ENCODE data around the gene ADAM11.

Gene ADAM11

GRCh38 chr17:44795928-44796327 is 37.1 kb downstream of the ADAM11 start:
- H3K4me3 ChIP-seq (ENCODE audit: low read depth, low read length): no peak overlapping the region
- in situ Hi-C loops (cut with HindIII; ENCODE audit: low sequenced_read_pairs): no loop called here
- TF ChIP-seq, protein P1, sequence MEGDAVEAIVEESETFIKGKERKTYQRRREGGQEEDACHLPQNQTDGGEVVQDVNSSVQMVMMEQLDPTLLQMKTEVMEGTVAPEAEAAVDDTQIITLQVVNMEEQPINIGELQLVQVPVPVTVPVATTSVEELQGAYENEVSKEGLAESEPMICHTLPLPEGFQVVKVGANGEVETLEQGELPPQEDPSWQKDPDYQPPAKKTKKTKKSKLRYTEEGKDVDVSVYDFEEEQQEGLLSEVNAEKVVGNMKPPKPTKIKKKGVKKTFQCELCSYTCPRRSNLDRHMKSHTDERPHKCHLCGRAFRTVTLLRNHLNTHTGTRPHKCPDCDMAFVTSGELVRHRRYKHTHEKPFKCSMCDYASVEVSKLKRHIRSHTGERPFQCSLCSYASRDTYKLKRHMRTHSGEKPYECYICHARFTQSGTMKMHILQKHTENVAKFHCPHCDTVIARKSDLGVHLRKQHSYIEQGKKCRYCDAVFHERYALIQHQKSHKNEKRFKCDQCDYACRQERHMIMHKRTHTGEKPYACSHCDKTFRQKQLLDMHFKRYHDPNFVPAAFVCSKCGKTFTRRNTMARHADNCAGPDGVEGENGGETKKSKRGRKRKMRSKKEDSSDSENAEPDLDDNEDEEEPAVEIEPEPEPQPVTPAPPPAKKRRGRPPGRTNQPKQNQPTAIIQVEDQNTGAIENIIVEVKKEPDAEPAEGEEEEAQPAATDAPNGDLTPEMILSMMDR (IDR thresholded peaks at IDR 0.05; ENCODE audit: low read depth, low read length, missing control alignments): no peak
- no peak for DNase-seq (ENCODE audit: low read depth)

DNA sequence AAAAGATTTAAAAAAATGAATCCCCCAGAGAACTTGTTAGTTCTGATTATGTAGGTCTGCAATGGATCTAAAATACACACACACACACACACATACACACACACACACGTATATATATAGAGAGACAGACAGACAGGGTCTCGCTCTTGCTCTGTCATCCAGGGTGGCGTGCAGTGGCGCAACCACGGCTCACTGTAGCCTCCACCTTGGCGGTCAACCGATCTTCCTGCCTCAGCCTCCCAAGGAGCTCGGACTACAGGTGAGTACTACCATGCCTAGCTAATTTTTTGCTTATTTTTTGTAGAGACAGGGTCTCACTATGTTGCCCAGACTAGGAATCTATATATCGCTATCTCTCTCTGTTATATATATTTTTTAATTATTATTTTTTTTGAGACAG is 37.9 kb downstream of the ADAM11 start:
- H3K4me3 ChIP-seq (ENCODE audit: low read depth, low read length): no peak overlapping the region
- DNase-seq (ENCODE audit: low read depth): no peak
- TF ChIP-seq, protein P1 (IDR thresholded peaks at IDR 0.05; ENCODE audit: low read depth, low read length, missing control alignments): no peak
- in situ Hi-C loops (cut with HindIII; ENCODE audit: low sequenced_read_pairs): no loop called here

GRCh38 chr17:44797802-44798201 is 39.0 kb downstream of the ADAM11 start:
- TF ChIP-seq, protein P1 (IDR thresholded peaks at IDR 0.05; ENCODE audit: low read depth, low read length, missing control alignments): no peak
- in situ Hi-C loops (cut with HindIII; ENCODE audit: low sequenced_read_pairs): no loop called here
- no peak for DNase-seq (ENCODE audit: low read depth)
- H3K4me3 ChIP-seq (ENCODE audit: low read depth, low read length): no peak overlapping the region

GRCh38 chr17:44798356-44798755 is 39.6 kb downstream of the ADAM11 start:
- no peak overlapping the region for H3K4me3 ChIP-seq (ENCODE audit: low read depth, low read length)
- TF ChIP-seq, protein P1 (IDR thresholded peaks at IDR 0.05; ENCODE audit: low read depth, low read length, missing control alignments): no peak
- DNase-seq (ENCODE audit: low read depth): no peak
- in situ Hi-C loops (cut with HindIII; ENCODE audit: low sequenced_read_pairs): no loop called here

DNA sequence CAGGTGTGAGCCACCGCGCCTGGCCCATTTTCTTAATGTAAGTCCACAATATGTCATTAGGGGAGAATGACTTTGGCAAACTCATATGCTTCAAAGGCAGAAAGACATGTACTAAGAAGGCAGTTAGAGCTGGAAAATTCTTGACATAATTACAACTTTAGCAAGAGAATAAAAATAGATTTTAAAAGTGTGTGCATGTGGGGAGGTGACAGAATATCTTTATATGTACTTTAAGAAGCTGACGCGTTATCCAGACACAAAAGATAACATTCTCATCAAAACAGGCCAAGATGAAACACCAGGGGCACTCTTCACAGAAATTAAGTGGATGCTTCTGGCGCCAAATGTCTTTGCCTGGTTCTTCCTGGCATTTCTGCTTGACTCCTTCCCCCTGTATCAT is 43.1 kb downstream of the ADAM11 start:
- DNase-seq (ENCODE audit: low read depth): no peak
- in situ Hi-C loops (cut with HindIII; ENCODE audit: low sequenced_read_pairs): no loop called here
- H3K4me3 ChIP-seq (ENCODE audit: low read depth, low read length): no peak overlapping the region
- TF ChIP-seq, protein P1 (IDR thresholded peaks at IDR 0.05; ENCODE audit: low read depth, low read length, missing control alignments): no peak

DNA sequence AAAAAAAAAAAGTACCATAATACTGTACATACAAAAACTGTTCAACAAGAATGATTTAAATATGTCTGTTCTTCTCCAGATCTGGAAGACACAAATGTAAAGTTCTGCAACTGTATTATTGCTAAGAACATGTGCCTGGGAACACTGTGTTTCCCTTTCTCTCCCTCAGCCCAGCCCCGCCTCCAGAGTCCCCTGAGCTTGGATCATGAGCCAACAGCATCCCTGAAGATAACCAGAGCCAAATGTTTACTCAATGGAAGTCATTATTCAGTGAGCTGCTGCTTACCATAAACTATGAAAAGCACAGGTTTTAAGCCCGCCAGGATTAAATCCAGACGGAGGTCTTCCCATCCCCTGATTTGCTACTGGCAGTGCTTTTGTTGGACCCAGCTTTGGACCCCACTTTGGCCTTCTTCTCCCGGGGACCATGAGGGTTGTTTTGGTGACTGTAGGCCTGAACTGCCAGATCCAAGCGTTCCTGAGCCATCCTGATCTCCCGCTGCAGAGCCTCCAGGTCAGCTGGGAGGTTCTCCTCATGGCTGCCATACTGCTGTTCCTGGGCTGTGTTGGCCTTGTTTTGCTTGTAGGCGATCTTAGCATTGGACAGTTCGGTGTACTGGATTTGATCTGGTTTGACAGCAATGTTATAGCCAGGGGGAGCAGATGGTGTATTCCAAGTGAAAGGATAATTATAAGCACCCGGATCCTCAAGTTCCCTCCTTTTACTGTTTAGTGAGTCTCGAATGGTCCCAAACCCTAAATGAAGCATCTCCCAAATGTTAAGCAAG is 45.7 kb downstream of the ADAM11 start:
- DNase-seq (ENCODE audit: low read depth): no peak
- no peak overlapping the region for H3K4me3 ChIP-seq (ENCODE audit: low read depth, low read length)
- TF ChIP-seq, protein P1 (IDR thresholded peaks at IDR 0.05; ENCODE audit: low read depth, low read length, missing control alignments): no peak
- in situ Hi-C loops (cut with HindIII; ENCODE audit: low sequenced_read_pairs): no loop called here
